Hematopoietic multipotent progenitor cell treated with erythropoietin and hydrocortisone succinate and interleukin-3 and kit ligand, for 15 days (in vitro differentiated cells): ENCODE results near the gene CARD6.
A peak's percentile ranks its signal among the peaks of the same experiment; 100 is the strongest.
"Not testable (repeated sequence)": the region's sequence is repeated elsewhere in the genome, so short reads cannot be mapped to it uniquely, and the experiment has no call there.

Source experiments
- DNase-seq: peaks from one replicate; pipeline ENCODE4 v3.0.0-alpha.2; 2015; ENCODE audit warnings: low spot score

CARD6 gene

DNA sequence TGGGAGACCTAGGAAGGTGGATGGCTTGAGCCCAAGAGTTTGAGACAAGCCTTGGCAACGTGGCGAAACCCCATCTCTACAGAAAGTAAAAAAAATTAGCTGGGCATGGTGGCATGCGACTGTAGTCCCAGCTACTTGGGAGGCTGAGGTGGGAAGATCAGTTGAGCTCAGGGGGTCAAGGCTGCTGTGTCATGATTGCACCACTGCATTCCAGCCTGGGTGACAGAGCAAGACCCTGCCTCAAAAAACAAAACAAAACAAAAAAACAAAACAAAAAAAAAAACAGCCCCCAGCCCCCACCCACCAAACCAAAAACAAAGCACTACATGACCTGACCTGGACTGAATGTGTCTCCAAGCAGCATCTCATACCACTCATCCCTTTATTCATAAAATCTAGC, 34.8 kb downstream of the CARD6 start:
- no peak for DNase-seq

DNA sequence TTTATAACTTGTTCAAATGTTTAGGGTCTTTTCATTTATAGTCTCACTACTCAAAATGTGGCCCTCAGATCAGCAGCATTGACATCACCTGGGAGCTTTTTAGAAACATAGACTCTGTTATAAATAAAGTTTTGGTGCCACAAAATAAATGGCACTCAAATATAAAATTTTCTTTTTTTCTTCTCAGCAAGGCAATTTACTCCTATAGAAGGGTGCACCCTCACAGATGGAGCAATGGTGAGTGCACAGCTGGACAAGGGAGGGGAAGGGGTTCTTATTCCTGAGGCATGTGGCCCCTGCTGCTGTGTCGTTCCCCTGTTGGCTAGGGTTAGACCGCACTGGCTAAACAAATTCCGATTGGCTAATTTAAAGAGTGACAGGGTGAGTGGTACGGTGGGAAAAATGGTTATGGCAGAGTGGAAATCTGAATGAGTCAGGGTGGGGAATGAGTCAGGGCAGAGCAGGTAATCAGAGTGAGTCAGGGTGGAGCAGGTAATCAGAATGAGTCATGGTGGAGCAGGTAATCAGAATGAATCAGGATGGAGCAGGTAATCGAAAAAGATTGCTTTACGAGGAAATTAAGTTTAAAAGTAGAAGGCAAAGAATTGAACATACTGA, 36.3 kb downstream of the CARD6 start:
- no peak for DNase-seq

DNA sequence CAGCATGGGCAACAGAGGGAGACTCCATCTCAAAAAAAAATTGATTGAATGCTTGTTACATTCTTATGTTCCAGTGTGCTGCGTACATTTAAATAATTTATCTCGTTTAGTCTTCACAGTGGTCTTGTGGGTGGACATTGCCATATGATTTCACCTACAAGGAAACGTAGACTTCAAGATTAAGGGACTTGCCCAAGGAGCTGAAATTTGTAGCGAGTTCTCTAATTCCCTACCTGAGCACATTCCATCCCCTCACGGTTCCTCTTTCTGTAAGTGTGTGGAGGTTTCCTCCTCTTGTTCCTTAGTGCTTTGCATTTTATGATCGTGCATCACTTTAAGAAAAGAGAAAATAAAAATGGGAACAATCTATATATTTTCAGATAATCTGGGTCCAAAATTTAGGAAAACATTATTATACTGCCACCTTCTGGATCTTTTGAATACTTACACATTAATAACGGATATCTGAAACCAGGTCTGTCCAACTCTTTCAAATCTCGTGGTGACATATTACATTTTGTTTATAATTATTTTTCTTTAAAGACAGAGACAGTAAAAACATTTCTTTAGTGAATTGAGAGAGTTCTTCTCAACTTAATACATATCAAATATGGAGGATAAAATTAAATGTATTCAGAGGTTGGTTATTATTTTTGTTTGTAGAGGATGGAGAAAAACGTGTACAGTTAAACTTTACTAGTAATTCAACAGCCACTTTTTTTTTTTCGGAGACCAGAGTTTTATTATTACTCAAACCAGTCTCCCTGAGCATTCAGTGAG, 38.2 kb downstream of the CARD6 start:
- peak; percentile 64 for DNase-seq

DNA sequence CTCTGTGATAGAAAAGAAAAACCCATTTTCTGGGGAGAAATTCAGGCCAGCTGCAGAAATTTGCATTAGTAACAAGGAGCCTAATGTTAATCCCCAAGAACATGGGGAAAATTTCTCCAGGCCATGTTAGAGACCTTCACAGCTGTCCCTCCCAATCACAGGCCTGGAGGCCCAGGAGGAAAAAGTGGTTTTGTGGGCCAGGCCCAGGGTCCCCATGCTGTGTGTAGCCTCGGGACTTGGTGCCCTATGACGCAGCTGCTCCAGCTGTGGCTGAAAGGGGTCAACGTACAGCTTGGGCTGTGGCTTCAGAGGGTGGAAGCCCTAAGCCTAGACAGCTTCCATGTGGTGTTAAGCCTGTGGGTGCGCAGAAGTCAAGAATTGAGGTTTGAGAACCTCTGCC, 41.1 kb downstream of the CARD6 start:
- no peak for DNase-seq

DNA sequence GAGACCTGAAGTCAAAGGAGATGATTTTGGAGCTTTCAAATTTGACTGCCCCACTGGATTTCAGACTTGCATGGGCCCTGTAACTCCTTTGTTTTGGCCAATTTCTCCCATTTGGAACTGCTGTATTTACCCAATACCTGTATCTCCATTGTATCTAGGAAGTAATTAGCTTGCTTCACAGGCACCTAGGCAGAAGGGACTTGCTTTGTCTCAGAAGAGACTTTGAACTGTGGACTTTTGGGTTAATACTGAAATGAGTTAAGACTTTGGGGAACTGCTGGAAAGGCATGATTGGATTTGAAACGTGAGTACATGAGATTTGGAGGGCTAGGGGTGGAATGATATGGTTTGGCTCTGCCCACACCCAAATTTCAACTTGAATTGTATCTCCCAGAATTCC, 41.9 kb downstream of the CARD6 start:
- not testable (repeated sequence) for DNase-seq

DNA sequence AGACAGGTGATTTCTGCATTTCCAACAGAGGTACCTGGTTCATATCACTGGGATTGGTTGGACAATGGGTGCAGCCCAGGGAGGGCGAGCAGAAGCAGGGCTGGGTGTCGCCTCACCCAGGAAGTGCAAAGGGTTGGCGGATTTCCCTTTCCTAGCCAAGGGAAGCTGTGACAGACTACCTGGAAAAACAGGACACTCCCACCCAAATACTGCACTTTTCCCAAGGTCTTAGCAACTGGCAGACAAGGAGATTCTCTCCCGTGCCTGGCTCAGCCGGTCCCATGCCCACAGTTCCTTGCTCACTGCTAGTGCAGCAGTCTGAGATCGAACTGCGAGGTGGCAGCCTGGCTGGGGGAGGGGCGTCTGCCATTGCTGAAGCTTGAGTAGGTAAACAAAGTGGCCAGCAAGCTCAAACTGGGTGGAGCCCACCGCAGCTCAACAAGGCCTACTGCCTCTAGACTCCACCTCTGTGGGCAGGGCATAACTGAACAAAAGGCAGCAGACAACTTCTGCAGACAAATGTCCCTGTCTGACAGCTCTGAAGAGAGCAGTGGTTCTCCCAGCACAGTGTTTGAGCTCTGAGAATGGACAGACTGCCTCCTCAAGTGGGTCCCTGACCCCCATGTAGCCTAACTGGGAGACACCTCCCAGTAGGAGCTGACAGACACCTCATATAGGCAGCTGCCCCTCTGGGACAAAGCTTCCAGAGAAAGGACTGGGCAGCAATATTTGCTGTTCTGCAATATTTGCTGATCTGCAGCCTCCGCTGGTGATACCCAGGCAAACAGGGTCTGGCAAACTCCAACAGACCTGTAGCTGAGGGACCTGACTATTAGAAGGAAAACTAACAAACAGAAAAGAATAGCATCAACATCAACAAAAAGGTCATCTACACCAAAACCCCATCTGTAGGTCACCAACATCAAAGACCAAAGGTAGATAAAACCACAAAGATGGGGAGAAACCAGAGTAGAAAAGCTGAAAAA, 54.6 kb downstream of the CARD6 start:
- DNase-seq: not testable (repeated sequence)

DNA sequence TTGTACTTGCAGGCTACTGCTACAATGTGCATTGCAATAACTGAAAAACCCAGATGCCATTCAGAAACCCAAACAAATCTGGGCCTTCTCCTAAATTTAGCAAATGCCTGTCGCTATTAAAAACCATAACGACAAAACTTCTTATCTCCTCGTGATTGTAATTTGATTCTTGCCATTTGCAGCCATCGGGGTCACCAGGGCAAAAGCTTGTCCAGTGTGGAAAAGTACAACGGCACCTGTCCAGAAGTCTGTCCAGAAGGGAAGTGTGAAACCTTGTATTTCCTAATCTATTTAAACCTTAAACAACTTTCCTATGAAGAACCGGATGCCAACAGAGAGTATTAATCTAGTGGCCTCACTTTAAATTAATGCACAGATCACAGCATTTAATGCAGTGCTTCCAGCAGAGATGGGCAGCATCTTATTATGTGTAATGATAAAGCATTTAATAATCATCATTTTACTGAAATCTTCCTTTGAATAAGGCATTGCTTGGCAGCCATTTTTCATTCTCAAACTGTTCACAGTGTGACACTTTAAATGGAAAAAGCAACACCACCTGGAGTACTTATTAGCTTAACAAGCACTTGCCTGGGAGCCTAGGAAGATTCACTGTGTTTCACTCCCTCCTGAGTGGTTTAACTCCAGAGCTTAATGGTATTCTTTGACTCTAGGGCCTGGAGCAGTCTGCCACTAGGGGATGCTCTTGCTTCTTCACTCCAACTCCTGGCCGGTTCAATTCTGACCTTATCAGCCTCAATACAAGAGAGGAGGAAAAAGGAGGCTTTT, 63.2 kb downstream of the CARD6 start:
- DNase-seq: peak; percentile 20

DNA sequence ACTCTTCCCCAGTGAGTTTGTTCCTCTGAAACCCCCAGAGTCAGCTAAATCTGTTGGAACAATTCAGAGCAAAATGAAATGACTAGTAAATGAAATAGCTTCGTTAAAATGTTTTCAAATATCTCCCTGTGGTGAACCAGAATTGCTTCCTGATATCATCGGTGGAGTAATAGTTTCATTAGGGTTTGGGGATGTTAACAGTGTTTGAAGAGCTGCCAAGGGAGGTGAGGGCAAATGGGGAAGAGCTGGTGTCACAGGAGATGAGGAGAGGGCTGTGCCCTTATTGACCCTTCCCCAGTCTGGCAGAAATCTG, 63.8 kb downstream of the CARD6 start:
- no peak for DNase-seq

DNA sequence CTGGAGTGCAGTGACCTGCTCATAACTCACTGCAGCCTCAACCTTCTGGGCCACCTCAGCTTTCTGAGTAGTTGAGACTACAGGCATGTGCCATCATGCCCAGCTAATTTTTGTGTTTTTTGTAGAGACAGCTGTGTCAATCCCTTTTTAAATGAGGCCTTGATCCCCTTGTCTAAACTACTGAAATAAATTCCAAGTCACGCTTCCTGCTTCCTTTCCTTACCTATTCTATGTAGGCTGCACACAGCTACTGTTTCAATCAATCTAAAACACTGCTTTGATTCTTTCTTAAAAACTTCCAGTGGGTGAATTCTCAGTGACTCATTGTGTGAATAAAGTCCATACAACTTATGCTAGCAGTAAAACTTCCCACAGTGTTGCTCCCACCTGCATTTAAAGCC, 65.2 kb downstream of the CARD6 start:
- no peak for DNase-seq

DNA sequence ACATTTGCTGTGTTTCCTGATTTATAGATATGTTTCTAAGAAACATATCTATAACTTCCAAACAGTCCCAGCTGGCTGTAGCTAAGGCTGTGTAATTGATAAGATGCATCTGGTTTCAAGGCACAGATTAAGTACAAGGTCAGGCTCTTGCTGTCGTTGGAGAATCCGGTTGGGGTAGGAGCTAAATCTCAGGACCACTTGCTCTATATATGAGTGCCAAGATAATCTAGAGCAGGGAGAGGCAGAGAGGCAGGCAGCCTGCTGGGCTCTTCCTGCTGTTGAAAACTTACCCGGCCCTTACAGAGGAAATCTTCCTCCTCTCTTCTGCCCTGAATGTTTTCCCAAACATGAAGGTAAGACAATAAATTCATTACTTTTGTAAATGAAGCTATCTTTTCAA, 68.1 kb downstream of the CARD6 start, which contains the start of gene C7:
Gene C7, plus strand, starts transcription at position 234 of the 400 bp plus-strand sequence. Its CDS starts 114 bp downstream, at position 348.
- DNase-seq: no peak

DNA sequence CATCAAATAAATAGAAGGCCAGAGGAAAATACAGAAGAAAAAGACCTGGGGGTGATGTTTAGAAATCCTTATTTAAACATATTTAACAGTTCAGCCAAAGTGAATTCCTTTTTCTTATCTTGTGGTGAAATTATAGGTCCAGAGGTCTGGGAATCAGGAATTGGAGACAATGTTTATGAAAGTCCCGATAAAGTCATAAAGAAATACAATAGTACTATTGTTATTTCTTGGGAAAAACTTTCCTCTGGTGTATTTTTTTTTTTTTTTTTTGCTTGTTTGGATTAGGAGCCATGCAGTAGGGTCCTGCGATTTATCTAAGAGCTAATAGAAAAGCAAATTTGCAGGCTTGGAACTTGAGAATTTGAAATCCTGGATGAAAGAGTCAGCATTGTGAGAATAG, 68.6 kb downstream of the CARD6 start:
- DNase-seq: no peak
